Adipose tissue (tissue), 3 donors: ENCODE results near the gene SLC11A2. TPM values are rescaled to one million over a fixed set of nuclear protein-coding genes. Genes with fewer than 3 reads are reported as not detected.

Experiments used
- H3K27ac ChIP-seq: one replicate; pipeline ENCODE4 v1.5.1; 2013; ENCODE audit warnings: low read depth, low read length
- WGBS, 3 donors: extraction: QIAGEN DNeasy Blood & Tissue Kit; methylation state at CpG; one replicate each; pipeline ENCODE4 v1.1.7; 2013; 5-methylcytosine and 5-hydroxymethylcytosine counted together
- polyA plus RNA-seq, 3 donors: library from polyadenylated mRNA; stranded (reverse); fragments of 200-250 nt; gene quantifications; one replicate each; pipeline ENCODE4 v1.2.3, GENCODE V29; 2013
- donor health status: healthy with polysubstance abuse.
- donor health status: Bipolar disorder and iron deficiency.
- donor health status: healthy.

The SLC11A2 gene
- polyA plus RNA-seq, 3 donors: 10.8 to 23.7 (median 18.5) TPM

GRCh38 chr12:50929831-50930230 is 96.4 kb downstream of the SLC11A2 start:
- no peak overlapping the region for H3K27ac ChIP-seq
- 81 to 88% (median 83%) methylated on average over 3 of the region's 3 CpGs for WGBS, 3 donors

Other genes starting within 250 kb of the SLC11A2 start
- under 1 TPM in 1 of 3 donors, not detected in 2; 0.03 TPM for gene TMPRSS12, start 183.5 kb downstream of the SLC11A2 start, polyA plus RNA-seq
- gene HIGD1C, start 73.8 kb downstream of the SLC11A2 start, polyA plus RNA-seq: not detected
- 10 to 100 TPM; 58.5 to 70.6 (median 70.4) TPM for gene LETMD1, start 21.9 kb upstream of the SLC11A2 start, polyA plus RNA-seq
- 10 to 100 TPM in 2 of 3 donors, 1 to 10 TPM in 1; 5.3 to 13.4 (median 13.4) TPM for gene CSRNP2, start 57.2 kb upstream of the SLC11A2 start, polyA plus RNA-seq
- 10 to 100 TPM in 2 of 3 donors, 1 to 10 TPM in 1; 7.2 to 11.5 (median 11.4) TPM for gene TFCP2, start 146.8 kb upstream of the SLC11A2 start, polyA plus RNA-seq
- 1 to 10 TPM; 3.1 to 7.9 (median 6.9) TPM for gene POU6F1, start 191.7 kb upstream of the SLC11A2 start, polyA plus RNA-seq
- 100 to 1,000 TPM; 145 to 329 (median 266) TPM for gene DAZAP2, start 212.4 kb upstream of the SLC11A2 start, polyA plus RNA-seq
- gene SMAGP, start 244.0 kb upstream of the SLC11A2 start, polyA plus RNA-seq: 10 to 100 TPM in 1 of 3 donors, 1 to 10 TPM in 2; 5.7 to 12.9 (median 9.4) TPM